GM23338 (cell line): Measurements from ENCODE around the gene NFKB2. TPM values are rescaled to one million over a fixed set of nuclear protein-coding genes. Genes with fewer than 3 reads are reported as not detected.

Experiments used
- ATAC-seq: fragments of 200-7000 bp; cut with Tn5 transposase; 3 replicates; pipeline ENCODE4 v1.9.1; 2020
- DNase-seq: peaks from one replicate; pipeline ENCODE4 v3.0.0-alpha.2; 2015; ENCODE audit warnings: low spot score
- H2AFZ ChIP-seq: fragments of 200-600 bp; sonication (generic); 2 replicates; pipeline ENCODE4 v1.8.0; 2016; ENCODE audit warnings: antibody characterized with exemption, mild to moderate bottlenecking, moderate library complexity
- H3F3A ChIP-seq: fragments of 200-600 bp; sonication (generic); replicated peaks from 2 replicates; pipeline ENCODE4 v1.8.0; 2017; ENCODE audit warnings: antibody characterized with exemption, mixed run types, low read depth
- H3K27ac ChIP-seq: fragments of 200-600 bp; sonication (generic); 2 replicates; pipeline ENCODE4 v1.6.1; 2016; ENCODE audit warnings: low read depth
- H3K27me3 ChIP-seq: fragments of 200-600 bp; sonication (generic); 2 replicates; pipeline ENCODE4 v1.8.0; 2016; ENCODE audit warnings: mild to moderate bottlenecking, mixed run types, moderate library complexity; ENCODE audit not compliant: insufficient read depth
- H3K36me3 ChIP-seq: fragments of 200-600 bp; sonication (generic); 2 replicates; pipeline ENCODE4 v1.8.0; 2016; ENCODE audit warnings: mild to moderate bottlenecking; ENCODE audit not compliant: insufficient read depth
- H3K4me1 ChIP-seq: fragments of 200-600 bp; sonication (generic); 2 replicates; pipeline ENCODE4 v1.8.0; 2016; ENCODE audit warnings: mild to moderate bottlenecking, moderate library complexity; ENCODE audit not compliant: insufficient read depth
- H3K4me2 ChIP-seq: fragments of 200-600 bp; sonication (generic); 2 replicates; pipeline ENCODE4 v1.7.1; 2017; ENCODE audit warnings: mixed run types
- H3K4me3 ChIP-seq: fragments of 200-600 bp; sonication (generic); 2 replicates; pipeline ENCODE4 v1.6.1; 2016; ENCODE audit warnings: mixed run types
- H3K79me2 ChIP-seq: fragments of 200-600 bp; sonication (generic); replicated peaks from 2 replicates; pipeline ENCODE4 v1.8.0; 2017; ENCODE audit warnings: mild to moderate bottlenecking; ENCODE audit not compliant: insufficient read depth
- H3K9me2 ChIP-seq: fragments of 200-600 bp; sonication (generic); 2 replicates; pipeline ENCODE4 v1.8.0; 2017; ENCODE audit not compliant: insufficient read depth
- H4K20me1 ChIP-seq: fragments of 200-600 bp; sonication (generic); replicated peaks from 2 replicates; pipeline ENCODE4 v1.8.0; 2017; ENCODE audit warnings: mild to moderate bottlenecking; ENCODE audit not compliant: insufficient read depth
- H3K27ac Mint-ChIP-seq: 2 replicates; pipeline ENCODE4 v1.8.0; 2020; ENCODE audit warnings: inconsistent platforms, mild to moderate bottlenecking, moderate library complexity, mixed read lengths
- H3K27me3 Mint-ChIP-seq: 3 replicates; pipeline ENCODE4 v1.8.0; 2022; ENCODE audit warnings: low read depth, mild to moderate bottlenecking, moderate library complexity, mixed read lengths, inconsistent platforms; ENCODE audit not compliant: insufficient read depth, poor library complexity
- H3K36me3 Mint-ChIP-seq: 3 replicates; pipeline ENCODE4 v1.8.0; 2021; ENCODE audit warnings: low read depth, mild to moderate bottlenecking, inconsistent platforms, moderate library complexity, mixed read lengths
- H3K4me1 Mint-ChIP-seq: 3 replicates; pipeline ENCODE4 v1.8.0; 2020; ENCODE audit warnings: mild to moderate bottlenecking, inconsistent platforms, mixed read lengths
- H3K4me3 Mint-ChIP-seq: 3 replicates; pipeline ENCODE4 v1.8.0; 2021; ENCODE audit warnings: moderate library complexity, mild to moderate bottlenecking, inconsistent platforms, mixed read lengths
- H3K9me3 Mint-ChIP-seq: 3 replicates; pipeline ENCODE4 v1.8.0; 2020; ENCODE audit warnings: moderate library complexity, mild to moderate bottlenecking, inconsistent platforms, mixed read lengths
- CREB1 ChIP-seq: fragments of 250-450 bp; sonication (Bioruptor Pico); IDR thresholded peaks from 2 replicates; pipeline ENCODE4 v1.5.0; 2020; ENCODE audit warnings: low read depth, mild to moderate bottlenecking, moderate library complexity
- CTCF ChIP-seq, 2 experiments: fragments of 200-600 bp in 1 of 2; sonication (generic) in 1 of 2; conservative IDR thresholded peaks; 2 replicates each; pipeline versions ENCODE4 v1.5.1 to v1.6.1; 2016 to 2017; ENCODE audit warnings: antibody characterized with exemption in 2 of 2, low read depth in 2 of 2, mild to moderate bottlenecking in 2 of 2, moderate library complexity in 1 of 2
- ETS1 ChIP-seq: IDR thresholded peaks from 2 replicates; pipeline ENCODE4 v1.6.1; 2016; ENCODE audit warnings: antibody characterized with exemption
- EZH2 ChIP-seq: fragments of 200-600 bp; sonication (generic); IDR thresholded peaks from one replicate; pipeline ENCODE4 v1.8.0; 2017; ENCODE audit warnings: antibody characterized with exemption, mild to moderate bottlenecking, low read depth; ENCODE audit not compliant: unreplicated experiment
- EZH2phosphoT487 ChIP-seq: fragments of 200-600 bp; sonication (generic); IDR thresholded peaks from one replicate; pipeline ENCODE4 v1.8.1; 2018; ENCODE audit warnings: antibody characterized with exemption; ENCODE audit not compliant: unreplicated experiment
- JUNB ChIP-seq: IDR thresholded peaks from one replicate; pipeline ENCODE4 v1.6.1; 2016; ENCODE audit warnings: antibody characterized with exemption; ENCODE audit not compliant: unreplicated experiment
- NANOG ChIP-seq: IDR thresholded peaks from 2 replicates; pipeline ENCODE4 v1.6.1; 2016; ENCODE audit warnings: antibody characterized with exemption, borderline replicate concordance
- POLR2AphosphoS5 ChIP-seq: IDR thresholded peaks from 2 replicates; pipeline ENCODE4 v1.6.1; 2016; ENCODE audit warnings: antibody characterized with exemption, low read depth
- REST ChIP-seq: IDR thresholded peaks from one replicate; pipeline ENCODE4 v1.6.1; 2018; ENCODE audit warnings: antibody characterized with exemption; ENCODE audit not compliant: unreplicated experiment
- STAT1 ChIP-seq: IDR thresholded peaks from one replicate; pipeline ENCODE4 v1.6.1; 2016; ENCODE audit warnings: antibody characterized with exemption; ENCODE audit not compliant: unreplicated experiment
- ZNF114 ChIP-seq: fragments of 250-450 bp; sonication (Bioruptor Pico); IDR thresholded peaks from 2 replicates; pipeline ENCODE4 v1.5.0; 2020; ENCODE audit warnings: mild to moderate bottlenecking, moderate library complexity
- ZNF331 ChIP-seq: fragments of 250-450 bp; sonication (Bioruptor Pico); IDR thresholded peaks from 2 replicates; pipeline ENCODE4 v1.5.0; 2020; ENCODE audit warnings: low read depth, mild to moderate bottlenecking, moderate library complexity
- ZNF462 ChIP-seq: fragments of 250-450 bp; sonication (Bioruptor Pico); IDR thresholded peaks from 2 replicates; pipeline ENCODE4 v1.5.0; 2020; ENCODE audit warnings: mild to moderate bottlenecking, moderate library complexity
- polyA plus RNA-seq: library from polyadenylated mRNA; unstranded; fragments of >200 nt; fragmentation: Nextera tagmentation; extraction: Ambion mirVana; gene quantifications from 2 replicates; pipeline ENCODE4 v1.2.1, GENCODE V29; 2016
- total RNA-seq: library from RNA; depleted of rRNA; stranded (reverse); fragments of >200 nt; shearing (Covaris generic); gene quantifications from 2 replicates; pipeline ENCODE4 v1.2.3, GENCODE V29; 2014

NFKB2 gene
- total and polyA plus RNA-seq, 2 experiments from 2014 or later, result 6.8 to 29.4 TPM

GRCh38 chr10:102402512-102402896 lies 7.0 kb downstream of the NFKB2 start:
- Mint-ChIP-seq H3K9me3 (no peaks in the 10 kb centered on the region), H3K4me1 (peaks cover 7% of the 10 kb centered on the region; the same call in 2 of the 3 replicates), H3K36me3 (no peaks in the 10 kb centered on the region; the same call in 2 of the 3 replicates), H3K4me3 (no peak overlapping the region), H3K27me3 (peaks cover 27% of the 10 kb centered on the region), H3K27ac (no peak overlapping the region)
- ATAC-seq, result no peak
- peaks cover 6% of the 10 kb centered on the region for H3K27me3 ChIP-seq
- DNase-seq, result no peak
- 0 out of 2 replicates have a peak, but pooled peaks cover 3% of the 10 kb centered on the region for H3K4me1 ChIP-seq
- H3K36me3 ChIP-seq, result no peaks in the 10 kb centered on the region
- no peak overlapping the region for H3K4me2 ChIP-seq
- no peak overlapping the region for H2AFZ ChIP-seq
- H3F3A ChIP-seq, result 0 out of 2 replicates have a peak, but pooled peaks cover 9% of the 10 kb centered on the region
- H3K4me3 ChIP-seq, result no peak overlapping the region
- no peaks in the 10 kb centered on the region for H3K9me2 ChIP-seq
- H3K27ac ChIP-seq, result no peak overlapping the region
- H3K79me2 ChIP-seq, result no peaks in the 10 kb centered on the region
- H4K20me1 ChIP-seq, result no peaks in the 10 kb centered on the region
- TF ChIP-seq JUNB, result no peak
- TF ChIP-seq ETS1, result no peak
- TF ChIP-seq ZNF331 (CRISPR knock-in tag), result no peak
- no peak for TF ChIP-seq REST
- no peak for TF ChIP-seq CREB1 (CRISPR knock-in tag)
- TF ChIP-seq POLR2AphosphoS5, result no peak
- no peak for TF ChIP-seq NANOG
- TF ChIP-seq ZNF462 (CRISPR knock-in tag), result no peak
- no peak for TF ChIP-seq EZH2phosphoT487
- TF ChIP-seq ZNF114 (CRISPR knock-in tag), result no peak
- no peak for TF ChIP-seq EZH2
- TF ChIP-seq CTCF (conservative IDR thresholded peaks at IDR 0.05; ENCODE audit: low read depth in 2 of 2), result no peak
- no peak for TF ChIP-seq STAT1
